Measurements from ENCODE around the gene ANK2.

The ANK2 gene

DNA sequence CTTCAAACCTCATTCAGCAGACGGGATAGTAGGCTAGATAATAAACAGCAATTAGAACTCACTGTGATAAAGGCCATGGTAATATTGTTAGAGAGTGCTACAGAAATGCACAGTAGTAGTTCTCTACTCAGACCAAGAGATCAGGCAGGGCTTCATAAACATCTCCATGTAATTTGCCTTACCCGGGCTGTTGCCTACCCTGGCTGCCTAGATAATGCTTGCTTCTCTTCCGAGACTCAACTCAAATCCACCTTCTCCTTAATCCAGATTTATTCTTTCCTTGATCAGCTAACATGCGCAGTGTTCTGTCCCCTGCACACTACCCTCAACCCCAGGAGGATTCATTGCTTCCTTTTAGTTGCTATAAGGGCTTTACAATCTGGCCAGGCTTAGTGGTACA, 21.8 kb downstream of the ANK2 start:
- no peak for DNase-seq
- TF ChIP-seq, protein P1, sequence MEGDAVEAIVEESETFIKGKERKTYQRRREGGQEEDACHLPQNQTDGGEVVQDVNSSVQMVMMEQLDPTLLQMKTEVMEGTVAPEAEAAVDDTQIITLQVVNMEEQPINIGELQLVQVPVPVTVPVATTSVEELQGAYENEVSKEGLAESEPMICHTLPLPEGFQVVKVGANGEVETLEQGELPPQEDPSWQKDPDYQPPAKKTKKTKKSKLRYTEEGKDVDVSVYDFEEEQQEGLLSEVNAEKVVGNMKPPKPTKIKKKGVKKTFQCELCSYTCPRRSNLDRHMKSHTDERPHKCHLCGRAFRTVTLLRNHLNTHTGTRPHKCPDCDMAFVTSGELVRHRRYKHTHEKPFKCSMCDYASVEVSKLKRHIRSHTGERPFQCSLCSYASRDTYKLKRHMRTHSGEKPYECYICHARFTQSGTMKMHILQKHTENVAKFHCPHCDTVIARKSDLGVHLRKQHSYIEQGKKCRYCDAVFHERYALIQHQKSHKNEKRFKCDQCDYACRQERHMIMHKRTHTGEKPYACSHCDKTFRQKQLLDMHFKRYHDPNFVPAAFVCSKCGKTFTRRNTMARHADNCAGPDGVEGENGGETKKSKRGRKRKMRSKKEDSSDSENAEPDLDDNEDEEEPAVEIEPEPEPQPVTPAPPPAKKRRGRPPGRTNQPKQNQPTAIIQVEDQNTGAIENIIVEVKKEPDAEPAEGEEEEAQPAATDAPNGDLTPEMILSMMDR (IDR thresholded peaks at IDR 0.05; ENCODE audit: low read depth, low read length), result no peak
- Histone ChIP-seq H3K27me3 (no peaks in the 10 kb centered on the region), H3K9me3 (no peaks in the 10 kb centered on the region), H3K36me3 (peaks cover 36% of the 10 kb centered on the region), H3K4me3 (ENCODE audit: low read depth, low read length) (peak overlapping the region; percentile 78), H3K4me1 (peaks cover 30% of the 10 kb centered on the region)

DNA sequence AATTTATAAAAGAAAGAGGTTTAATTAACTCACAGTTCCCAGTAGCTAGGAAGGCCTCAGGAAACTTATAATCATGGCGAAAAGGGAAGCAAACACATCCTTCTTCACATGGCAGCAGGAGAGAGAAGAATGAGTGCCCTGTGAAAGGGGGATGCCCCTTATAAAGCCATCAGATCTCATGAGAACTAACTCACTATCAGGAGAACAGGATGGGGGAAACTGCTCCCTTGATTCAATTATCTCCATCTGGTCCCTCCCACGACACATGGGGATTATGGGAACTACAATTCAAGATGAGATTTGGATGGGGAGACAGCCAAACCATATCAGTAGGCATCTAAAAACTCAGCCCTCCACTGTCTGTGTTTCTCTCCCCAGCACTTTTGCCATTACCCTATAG, 22.4 kb downstream of the ANK2 start:
- H3K36me3 ChIP-seq, result peaks cover 31% of the 10 kb centered on the region
- H3K27me3 ChIP-seq, result no peaks in the 10 kb centered on the region
- peak overlapping the region; percentile 78 for H3K4me3 ChIP-seq (ENCODE audit: low read depth, low read length)
- H3K9me3 ChIP-seq, result no peaks in the 10 kb centered on the region
- DNase-seq, result peak; percentile 68
- peaks cover 27% of the 10 kb centered on the region for H3K4me1 ChIP-seq
- TF ChIP-seq, protein P1 (IDR thresholded peaks at IDR 0.05; ENCODE audit: low read depth, low read length), result no peak

DNA sequence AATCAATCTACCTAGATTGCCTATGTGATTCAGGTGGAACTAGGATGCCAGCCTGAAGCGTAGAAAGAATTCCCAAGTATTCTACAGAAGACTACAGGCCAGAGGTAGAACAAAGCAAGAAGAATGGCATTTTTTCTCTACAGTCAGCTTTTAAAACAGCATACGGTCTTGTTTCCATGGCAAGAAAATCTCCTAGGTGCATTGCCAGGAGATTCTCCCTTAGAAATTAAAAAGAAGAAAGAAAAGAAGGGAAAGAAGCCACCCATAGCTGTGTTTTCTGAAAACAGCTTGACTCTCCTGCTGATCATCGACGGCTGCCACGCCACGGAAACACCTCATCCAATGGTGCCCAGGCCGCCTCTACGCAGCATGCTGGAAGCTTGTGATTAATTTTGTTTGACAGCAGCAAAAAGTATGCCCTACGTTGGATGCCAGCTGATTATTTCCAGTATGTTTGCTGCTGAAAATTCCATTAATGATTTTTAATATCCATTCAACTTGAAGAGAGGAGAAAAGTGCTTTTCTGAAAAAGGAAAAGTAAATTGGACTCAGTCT, 24.1 kb downstream of the ANK2 start:
- no peaks in the 10 kb centered on the region for H3K27me3 ChIP-seq
- no peak overlapping the region for H3K4me3 ChIP-seq (ENCODE audit: low read depth, low read length)
- TF ChIP-seq, protein P1 (IDR thresholded peaks at IDR 0.05; ENCODE audit: low read depth, low read length), result no peak
- H3K36me3 ChIP-seq, result peaks cover 14% of the 10 kb centered on the region
- no peaks in the 10 kb centered on the region for H3K9me3 ChIP-seq
- no peak for DNase-seq
- peaks cover 30% of the 10 kb centered on the region for H3K4me1 ChIP-seq

DNA sequence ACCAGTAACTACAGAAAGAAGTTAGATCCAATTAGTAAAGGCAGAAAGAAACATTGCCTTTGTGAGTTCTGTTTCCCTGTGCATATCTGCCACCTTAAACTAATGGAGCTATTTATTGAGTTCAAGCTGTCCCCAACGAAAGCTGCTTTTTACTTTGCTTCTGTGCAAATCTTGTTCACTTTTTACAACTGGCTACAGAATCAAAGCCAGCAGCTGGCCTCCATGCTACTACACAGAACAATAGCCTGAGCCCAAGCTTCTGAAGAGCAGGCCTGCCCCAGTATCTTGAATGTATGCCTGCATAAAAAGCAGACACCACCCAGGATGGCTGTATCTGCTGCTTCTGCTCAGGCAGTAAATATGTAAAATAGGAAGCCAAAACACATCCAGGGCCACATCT, 28.1 kb downstream of the ANK2 start:
- Histone ChIP-seq H3K4me1 (peaks cover 25% of the 10 kb centered on the region), H3K36me3 (no peaks in the 10 kb centered on the region; the same call in 1 of the 2 replicates), H3K27me3 (no peaks in the 10 kb centered on the region), H3K4me3 (ENCODE audit: low read depth, low read length) (0 out of 2 replicates have a peak overlapping the region, but pooled peaks have one; percentile 1), H3K9me3 (no peaks in the 10 kb centered on the region)
- TF ChIP-seq, protein P1 (IDR thresholded peaks at IDR 0.05; ENCODE audit: low read depth, low read length), result no peak
- peak; percentile 68 for DNase-seq

DNA sequence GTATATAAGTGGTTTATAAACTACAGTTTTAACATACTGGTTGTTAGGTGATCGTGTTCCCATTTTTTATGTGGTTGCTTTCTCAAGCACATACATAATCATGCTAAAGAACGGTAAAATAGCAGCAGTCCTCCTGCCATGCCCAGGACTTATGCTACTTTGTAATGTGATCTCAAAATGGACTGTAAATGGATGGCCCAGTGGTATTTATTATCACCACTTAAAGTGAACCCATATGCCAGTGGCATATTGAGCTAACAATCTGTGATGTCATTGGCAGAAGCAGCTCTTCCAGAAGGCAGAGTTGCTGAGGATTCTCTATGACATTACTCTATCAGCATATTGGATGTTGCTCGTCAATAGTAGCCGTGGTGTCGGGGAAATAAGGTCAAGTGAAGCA, 28.6 kb downstream of the ANK2 start:
- TF ChIP-seq, protein P1 (IDR thresholded peaks at IDR 0.05; ENCODE audit: low read depth, low read length), result no peak
- Histone ChIP-seq H3K36me3 (no peaks in the 10 kb centered on the region; the same call in 1 of the 2 replicates), H3K4me1 (peaks cover 26% of the 10 kb centered on the region), H3K9me3 (no peaks in the 10 kb centered on the region), H3K27me3 (no peaks in the 10 kb centered on the region), H3K4me3 (ENCODE audit: low read depth, low read length) (0 out of 2 replicates have a peak overlapping the region, but pooled peaks have one; percentile 1)
- no peak for DNase-seq

DNA sequence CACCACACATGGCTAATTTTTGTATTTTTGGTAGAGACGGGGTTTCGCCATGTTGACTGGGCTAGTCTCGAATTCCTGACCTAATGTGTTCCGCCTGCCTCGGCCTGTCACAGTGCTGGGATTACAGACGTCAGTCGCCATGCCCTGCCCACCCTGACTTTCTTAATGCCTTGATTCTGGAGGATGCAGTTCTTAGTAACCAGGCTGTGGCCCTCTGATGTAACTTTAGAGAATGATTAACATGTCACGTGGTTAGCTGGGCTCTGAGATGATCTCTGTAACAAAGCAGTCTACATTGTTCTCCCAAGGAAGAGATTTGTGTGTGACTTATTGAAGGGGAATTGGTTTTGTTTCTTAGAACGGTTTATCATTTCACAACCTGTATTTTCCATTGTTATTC, 30.6 kb downstream of the ANK2 start:
- H3K9me3 ChIP-seq, result no peaks in the 10 kb centered on the region
- TF ChIP-seq, protein P1 (IDR thresholded peaks at IDR 0.05; ENCODE audit: low read depth, low read length), result no peak
- DNase-seq, result no peak

More for the DNA sequence above, 30.6 kb downstream of the ANK2 start:
- Histone ChIP-seq H3K36me3 (no peaks in the 10 kb centered on the region), H3K4me1 (peaks cover 26% of the 10 kb centered on the region), H3K4me3 (ENCODE audit: low read depth, low read length) (no peak overlapping the region), H3K27me3 (no peaks in the 10 kb centered on the region)

Data from BE2C (cell line).